ENCODE results near the gene ATP2C1. TPM values are rescaled to one million over a fixed set of nuclear protein-coding genes. Genes with fewer than 3 reads are reported as not detected.

ATP2C1 gene
- total and polyA plus RNA-seq, 2 experiments from 2014 or later: 31.5 to 99.4 TPM

DNA sequence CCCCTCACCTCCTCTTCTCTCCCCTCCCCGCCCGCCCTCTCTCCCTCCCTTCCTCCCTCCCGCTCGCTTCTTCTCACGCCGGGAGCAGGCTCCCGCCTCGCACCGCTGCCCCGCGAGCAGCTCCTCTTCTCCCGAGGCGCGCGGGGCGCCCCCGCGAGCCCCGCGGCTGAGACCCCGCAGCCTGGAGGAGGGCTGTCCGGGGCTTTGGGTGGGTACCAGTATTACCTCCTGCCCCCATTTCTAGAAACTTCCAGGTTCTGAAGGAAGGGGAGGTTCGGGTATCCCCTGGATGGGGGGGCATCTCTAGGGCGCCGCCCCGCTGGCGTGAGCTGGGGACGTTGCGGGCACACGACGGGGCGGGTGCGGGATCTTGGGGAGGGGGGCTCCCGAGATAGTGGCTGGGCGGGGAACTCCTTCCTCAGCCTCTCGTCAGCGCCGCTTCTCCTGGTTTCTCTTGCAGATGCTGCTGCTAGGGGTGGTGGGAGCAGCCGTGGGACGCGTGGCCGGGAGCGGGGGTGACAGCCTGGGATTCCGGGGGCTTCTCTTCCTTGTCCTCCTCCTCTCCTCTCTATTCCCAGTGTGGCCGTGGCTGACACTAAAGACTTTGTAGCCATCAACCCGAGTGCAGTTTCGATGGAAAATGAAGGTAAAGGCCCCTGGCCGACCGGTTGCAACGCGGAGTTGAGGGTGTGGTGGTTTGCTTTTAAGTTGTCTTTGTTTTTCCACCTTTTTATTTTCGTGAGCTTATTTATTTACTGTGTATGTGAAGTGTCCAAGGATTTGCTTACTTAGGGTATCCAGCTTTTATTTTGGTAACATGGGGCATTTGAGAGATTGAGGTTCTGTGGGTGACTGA lies 474 bp downstream of the ATP2C1 start:
- DNase-seq (ENCODE audit: low spot score): peak; percentile 70
- H3K27me3 ChIP-seq: no peaks in the 10 kb centered on the region
- peak overlapping the region; percentile 90 for H3K4me2 ChIP-seq
- peak overlapping the region; percentile 76 for H3K4me3 ChIP-seq
- H4K20me1 ChIP-seq (ENCODE audit: insufficient read depth, poor library complexity, severe bottlenecking): peaks cover 22% of the 10 kb centered on the region
- under 1% methylated on average over 41 of the region's 52 CpGs for WGBS (ENCODE audit: low lambda C conversion rate, missing lambda C conversion rate)
- H3K4me1 ChIP-seq (ENCODE audit: insufficient read depth): peaks cover 3% of the 10 kb centered on the region
- H3K9me3 ChIP-seq (ENCODE audit: low read depth): no peaks in the 10 kb centered on the region
- TF ChIP-seq, protein P1, sequence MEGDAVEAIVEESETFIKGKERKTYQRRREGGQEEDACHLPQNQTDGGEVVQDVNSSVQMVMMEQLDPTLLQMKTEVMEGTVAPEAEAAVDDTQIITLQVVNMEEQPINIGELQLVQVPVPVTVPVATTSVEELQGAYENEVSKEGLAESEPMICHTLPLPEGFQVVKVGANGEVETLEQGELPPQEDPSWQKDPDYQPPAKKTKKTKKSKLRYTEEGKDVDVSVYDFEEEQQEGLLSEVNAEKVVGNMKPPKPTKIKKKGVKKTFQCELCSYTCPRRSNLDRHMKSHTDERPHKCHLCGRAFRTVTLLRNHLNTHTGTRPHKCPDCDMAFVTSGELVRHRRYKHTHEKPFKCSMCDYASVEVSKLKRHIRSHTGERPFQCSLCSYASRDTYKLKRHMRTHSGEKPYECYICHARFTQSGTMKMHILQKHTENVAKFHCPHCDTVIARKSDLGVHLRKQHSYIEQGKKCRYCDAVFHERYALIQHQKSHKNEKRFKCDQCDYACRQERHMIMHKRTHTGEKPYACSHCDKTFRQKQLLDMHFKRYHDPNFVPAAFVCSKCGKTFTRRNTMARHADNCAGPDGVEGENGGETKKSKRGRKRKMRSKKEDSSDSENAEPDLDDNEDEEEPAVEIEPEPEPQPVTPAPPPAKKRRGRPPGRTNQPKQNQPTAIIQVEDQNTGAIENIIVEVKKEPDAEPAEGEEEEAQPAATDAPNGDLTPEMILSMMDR (IDR thresholded peaks at IDR 0.05; ENCODE audit: poor library complexity): peak; percentile 26
- TF ChIP-seq EZH2 (IDR thresholded peaks at IDR 0.05; ENCODE audit: borderline replicate concordance): no peak
- peak overlapping the region; percentile 79 for H2AFZ ChIP-seq
- H3K36me3 ChIP-seq (replicated peaks; ENCODE audit: insufficient read depth, low read depth): no peaks in the 10 kb centered on the region
- peaks cover 50% of the 10 kb centered on the region for H3K79me2 ChIP-seq
- peak overlapping the region; percentile 98 for H3K27ac ChIP-seq
- no peaks in the 10 kb centered on the region for H3K9me2 ChIP-seq (replicated peaks; ENCODE audit: insufficient read depth)

DNA sequence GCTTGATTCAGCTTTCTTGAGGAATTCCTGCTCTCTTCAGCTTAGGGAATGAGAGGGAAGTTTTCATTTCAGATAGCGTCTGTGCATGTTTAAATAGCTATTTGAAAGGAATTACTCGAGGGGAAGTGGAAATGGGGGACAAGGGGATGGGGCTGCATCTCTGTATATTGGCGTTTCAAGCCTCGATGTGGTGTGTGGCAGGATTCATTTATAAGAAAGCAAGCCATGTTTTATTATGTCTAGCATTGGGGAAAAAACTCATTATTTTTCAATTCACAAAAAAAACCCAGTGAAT lies 1.0 kb downstream of the ATP2C1 start:
- H2AFZ ChIP-seq: peak overlapping the region; percentile 79
- peak; percentile 12 for DNase-seq (ENCODE audit: low spot score)
- no peaks in the 10 kb centered on the region for H3K9me2 ChIP-seq (replicated peaks; ENCODE audit: insufficient read depth)
- no peaks in the 10 kb centered on the region for H3K9me3 ChIP-seq (ENCODE audit: low read depth)
- H3K27me3 ChIP-seq: no peaks in the 10 kb centered on the region
- no peaks in the 10 kb centered on the region for H3K36me3 ChIP-seq (replicated peaks; ENCODE audit: insufficient read depth, low read depth)
- peaks cover 55% of the 10 kb centered on the region for H3K79me2 ChIP-seq
- H3K4me2 ChIP-seq: peak overlapping the region; percentile 90
- peaks cover 24% of the 10 kb centered on the region for H4K20me1 ChIP-seq (ENCODE audit: insufficient read depth, poor library complexity, severe bottlenecking)
- peak overlapping the region; percentile 76 for H3K4me3 ChIP-seq
- no peak for TF ChIP-seq EZH2phosphoT487 (IDR thresholded peaks at IDR 0.05; ENCODE audit: low read depth, severe bottlenecking, unreplicated experiment)
- no peak for TF ChIP-seq EZH2 (IDR thresholded peaks at IDR 0.05; ENCODE audit: borderline replicate concordance)
- TF ChIP-seq, protein P1 (IDR thresholded peaks at IDR 0.05; ENCODE audit: poor library complexity): no peak
- peaks cover 3% of the 10 kb centered on the region for H3K4me1 ChIP-seq (ENCODE audit: insufficient read depth)
- H3K27ac ChIP-seq: peak overlapping the region; percentile 98
- WGBS (ENCODE audit: low lambda C conversion rate, missing lambda C conversion rate): 9% methylated on average over 4 of the region's 4 CpGs

DNA sequence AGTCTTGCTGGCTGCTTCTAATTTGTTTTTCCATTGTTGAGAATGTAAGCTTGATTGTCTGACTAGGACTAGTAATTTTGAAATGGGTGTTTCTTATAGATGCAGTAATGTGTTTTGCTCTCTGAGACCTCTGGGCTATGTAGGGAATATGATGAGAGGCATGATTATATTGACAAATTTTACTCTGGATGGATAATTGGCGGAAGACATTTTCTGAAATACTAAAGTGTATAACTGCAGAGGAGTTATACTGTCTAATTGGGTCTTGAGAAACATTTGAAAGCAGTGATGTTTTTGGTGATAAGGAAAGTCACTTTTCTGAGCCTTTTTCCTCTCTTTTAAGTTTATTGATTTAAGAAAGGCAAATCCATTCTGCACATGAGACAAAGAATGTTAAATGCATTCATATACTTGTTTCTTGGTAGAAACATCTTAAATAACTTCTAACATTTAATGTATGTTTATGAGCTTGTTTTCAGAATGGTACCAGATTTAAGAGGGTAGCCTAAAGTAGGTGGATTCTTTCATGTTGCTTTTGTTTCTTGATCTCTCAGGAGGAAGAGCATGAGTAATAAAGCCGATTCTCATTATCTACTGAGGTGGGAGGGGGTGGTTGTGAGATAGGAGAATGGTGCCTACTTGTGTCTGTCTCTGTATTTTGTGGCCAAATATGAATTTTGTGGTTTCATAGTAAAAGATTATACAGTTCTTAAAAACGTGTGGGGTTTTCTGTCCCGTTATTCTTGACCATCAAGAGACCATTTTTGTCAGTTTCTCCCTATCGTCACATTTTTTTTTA lies 2.0 kb downstream of the ATP2C1 start:
- Histone ChIP-seq H3K27ac (peak overlapping the region; percentile 98), H3K36me3 (replicated peaks; ENCODE audit: insufficient read depth, low read depth) (no peaks in the 10 kb centered on the region), H3K4me2 (peak overlapping the region; percentile 90), H2AFZ (no peak overlapping the region), H3K79me2 (peaks cover 65% of the 10 kb centered on the region), H4K20me1 (ENCODE audit: insufficient read depth, poor library complexity, severe bottlenecking) (peaks cover 29% of the 10 kb centered on the region), H3K9me2 (replicated peaks; ENCODE audit: insufficient read depth) (no peaks in the 10 kb centered on the region), H3K4me1 (ENCODE audit: insufficient read depth) (peaks cover 3% of the 10 kb centered on the region), H3K4me3 (peak overlapping the region; percentile 76), H3K27me3 (no peaks in the 10 kb centered on the region), H3K9me3 (ENCODE audit: low read depth) (no peaks in the 10 kb centered on the region)
- DNase-seq (ENCODE audit: low spot score): no peak
- TF ChIP-seq, protein P1 (IDR thresholded peaks at IDR 0.05; ENCODE audit: poor library complexity): no peak
- TF ChIP-seq EZH2 (IDR thresholded peaks at IDR 0.05; ENCODE audit: borderline replicate concordance): no peak
- no peak for TF ChIP-seq EZH2phosphoT487 (IDR thresholded peaks at IDR 0.05; ENCODE audit: low read depth, severe bottlenecking, unreplicated experiment)
- 68% methylated on average over 5 of the region's 5 CpGs for WGBS (ENCODE audit: low lambda C conversion rate, missing lambda C conversion rate)

Data from hepatocyte (in vitro differentiated cells).